VCaP (cell line): ENCODE measurements around the gene PRSS53.

Source experiments
- H3K27ac ChIP-seq: fragments of 450-650 bp; 2 replicates; pipeline ENCODE4 v1.5.1; 2017
- CTCF ChIP-seq: fragments of 450-650 bp; conservative IDR thresholded peaks from 2 replicates; pipeline ENCODE4 v1.5.1; 2017; ENCODE audit warnings: mild to moderate bottlenecking, moderate library complexity

PRSS53 gene

DNA sequence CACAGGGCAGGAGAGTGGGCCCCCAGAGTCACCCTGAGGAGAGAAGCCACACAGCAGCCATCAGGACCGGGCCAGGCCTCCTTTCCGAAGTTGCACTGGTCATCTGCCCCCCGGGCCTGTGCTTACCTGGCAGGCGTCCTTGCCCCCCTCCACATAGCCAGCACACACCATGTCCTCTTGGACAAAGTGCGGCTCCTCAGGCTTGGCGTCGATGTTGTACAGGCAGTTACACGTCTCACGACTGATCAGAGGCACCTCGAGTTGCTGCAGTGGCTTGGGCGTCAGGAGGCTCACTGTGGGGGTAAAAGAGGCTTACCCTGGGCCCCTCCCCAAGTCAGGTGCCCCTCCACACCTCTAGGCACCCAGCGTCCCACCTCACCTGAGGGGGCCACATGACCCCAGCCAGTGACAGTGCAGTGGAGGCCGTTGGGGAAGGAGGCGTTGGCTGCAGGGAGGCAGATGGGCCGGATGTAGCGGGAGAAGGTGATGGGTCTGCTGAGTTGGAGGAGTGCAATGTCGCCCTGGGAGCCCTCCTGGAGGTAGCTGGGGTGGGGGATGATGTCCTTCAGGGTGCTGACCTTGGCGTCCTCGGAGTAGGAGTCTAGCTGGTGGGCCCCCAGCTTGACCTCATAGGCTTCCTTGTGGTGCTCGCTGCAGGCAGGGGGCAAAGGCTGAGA lies 43.7 kb upstream of the PRSS53 start:
- H3K27ac ChIP-seq: no peak overlapping the region
- TF ChIP-seq CTCF: no peak

DNA sequence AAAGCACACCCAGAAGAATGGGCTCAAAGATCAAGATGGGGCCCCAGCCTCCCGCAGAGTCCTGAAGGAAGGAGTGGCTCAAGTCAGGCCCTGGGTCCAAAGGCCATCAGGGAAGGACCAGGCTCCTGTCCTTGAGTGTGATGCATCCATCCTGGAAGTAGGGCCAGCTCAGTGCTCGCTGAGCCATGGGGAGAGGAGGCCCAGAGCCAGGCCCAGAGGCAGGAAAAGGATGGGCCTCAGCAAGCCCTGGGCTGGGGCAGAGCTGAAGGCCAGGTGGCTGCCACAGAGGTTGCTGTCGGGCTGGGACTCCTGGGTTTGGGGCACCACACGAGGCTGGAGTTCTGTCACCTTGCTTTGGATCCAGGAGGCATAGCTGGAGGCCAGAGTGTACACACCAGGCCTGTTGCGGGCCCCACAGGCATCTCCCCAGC lies 43.1 kb upstream of the PRSS53 start:
- no peak for TF ChIP-seq CTCF
- H3K27ac ChIP-seq: peak overlapping the region; percentile 73

DNA sequence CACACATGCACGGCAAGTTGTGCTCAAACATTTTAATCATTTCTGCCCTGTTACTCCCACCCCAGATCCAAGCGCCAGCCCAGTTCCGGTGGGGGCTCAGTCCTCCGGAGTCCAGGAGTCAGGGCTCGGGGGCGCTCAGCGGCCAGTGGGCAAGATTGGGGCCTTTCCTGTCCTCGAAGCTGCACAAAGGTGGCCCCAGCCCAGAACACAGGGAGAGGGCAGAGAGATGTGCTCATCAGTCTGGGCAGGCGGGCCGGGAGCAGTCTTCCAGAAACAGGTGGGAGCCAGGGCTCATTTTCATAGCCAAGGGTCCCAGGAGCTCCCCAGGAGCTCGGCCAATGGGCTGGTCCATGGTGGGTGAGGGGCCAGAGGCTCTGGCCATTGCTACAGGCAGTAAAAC lies 42.7 kb upstream of the PRSS53 start:
- no peak for TF ChIP-seq CTCF
- peak overlapping the region; percentile 73 for H3K27ac ChIP-seq

DNA sequence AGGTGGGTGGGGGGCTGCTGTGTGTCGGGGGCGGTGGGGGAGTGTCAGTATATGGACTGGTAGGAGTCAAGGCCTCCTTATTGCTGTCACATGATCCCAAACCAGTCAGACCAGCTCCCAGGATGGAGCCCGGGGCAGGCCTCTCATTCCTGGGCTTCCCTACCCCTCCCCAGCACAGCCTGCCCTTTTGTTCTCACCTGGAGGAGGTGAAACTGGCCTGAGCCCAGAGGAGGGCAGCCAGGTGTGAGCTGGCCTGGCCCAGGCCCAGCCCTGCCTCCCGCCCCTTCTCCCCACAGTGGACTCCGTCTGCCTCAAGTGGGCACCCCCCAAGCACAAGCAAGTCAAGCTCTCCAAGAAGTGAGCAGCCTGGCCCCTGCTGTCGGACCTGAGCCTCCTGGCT lies 42.2 kb upstream of the PRSS53 start:
- peak overlapping the region; percentile 73 for H3K27ac ChIP-seq
- TF ChIP-seq CTCF: no peak

DNA sequence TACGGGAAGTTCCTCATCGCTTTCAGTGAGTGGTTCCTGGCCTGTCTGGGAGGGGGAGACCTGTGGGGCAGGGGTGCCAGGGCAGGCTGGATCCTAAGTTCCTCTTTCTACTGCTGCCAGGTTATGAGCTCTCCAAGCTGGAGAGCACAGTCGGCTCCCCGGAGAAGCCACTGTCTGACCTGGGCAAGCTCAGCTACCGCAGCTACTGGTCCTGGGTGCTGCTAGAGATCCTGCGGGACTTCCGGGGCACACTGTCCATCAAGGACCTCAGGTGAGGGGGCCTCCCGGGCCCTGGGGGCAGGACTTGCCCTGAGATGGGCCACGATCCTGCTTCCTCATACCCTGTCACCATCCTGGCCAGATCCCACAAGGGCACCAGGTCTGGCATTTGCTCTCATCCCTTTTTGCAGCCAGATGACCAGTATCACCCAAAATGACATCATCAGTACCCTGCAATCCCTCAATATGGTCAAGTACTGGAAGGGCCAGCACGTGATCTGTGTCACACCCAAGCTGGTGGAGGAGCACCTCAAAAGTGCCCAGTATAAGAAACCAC lies 41.7 kb upstream of the PRSS53 start:
- TF ChIP-seq CTCF: no peak
- H3K27ac ChIP-seq: peak overlapping the region; percentile 73

DNA sequence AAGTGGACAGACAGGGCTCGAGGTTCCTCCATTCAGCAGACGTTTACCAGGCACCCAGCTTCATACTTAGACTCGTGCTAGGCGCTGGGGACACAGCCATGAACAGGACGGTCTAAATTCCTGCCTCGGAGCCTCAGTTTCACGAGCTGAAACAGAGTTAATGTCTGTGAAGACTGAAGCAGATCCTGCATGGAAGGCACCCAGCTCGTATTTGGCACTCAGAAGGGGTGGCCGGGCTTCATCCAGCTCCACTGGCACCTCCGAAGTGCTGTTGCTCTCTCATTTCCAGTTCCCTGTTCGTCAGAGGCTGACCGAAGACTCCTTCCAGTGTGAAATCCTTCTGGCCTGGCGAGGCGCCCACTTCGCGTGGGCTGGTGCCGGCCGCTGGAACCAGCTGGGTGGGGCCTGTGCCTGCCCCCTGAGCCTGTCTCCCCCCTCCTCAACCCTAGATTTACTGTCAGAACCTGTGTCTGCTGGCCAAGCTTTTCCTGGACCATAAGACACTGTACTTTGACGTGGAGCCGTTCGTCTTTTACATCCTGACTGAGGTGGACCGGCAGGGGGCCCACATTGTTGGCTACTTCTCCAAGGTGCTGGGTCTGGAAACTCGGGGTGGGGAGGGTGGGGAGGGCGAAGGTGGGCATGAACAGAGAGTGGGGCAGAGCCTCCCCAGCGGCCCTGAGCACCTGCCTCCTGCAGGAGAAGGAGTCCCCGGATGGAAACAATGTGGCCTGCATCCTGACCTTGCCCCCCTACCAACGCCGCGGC lies 41.0 kb upstream of the PRSS53 start:
- peak overlapping the region; percentile 73 for H3K27ac ChIP-seq
- TF ChIP-seq CTCF: no peak

DNA sequence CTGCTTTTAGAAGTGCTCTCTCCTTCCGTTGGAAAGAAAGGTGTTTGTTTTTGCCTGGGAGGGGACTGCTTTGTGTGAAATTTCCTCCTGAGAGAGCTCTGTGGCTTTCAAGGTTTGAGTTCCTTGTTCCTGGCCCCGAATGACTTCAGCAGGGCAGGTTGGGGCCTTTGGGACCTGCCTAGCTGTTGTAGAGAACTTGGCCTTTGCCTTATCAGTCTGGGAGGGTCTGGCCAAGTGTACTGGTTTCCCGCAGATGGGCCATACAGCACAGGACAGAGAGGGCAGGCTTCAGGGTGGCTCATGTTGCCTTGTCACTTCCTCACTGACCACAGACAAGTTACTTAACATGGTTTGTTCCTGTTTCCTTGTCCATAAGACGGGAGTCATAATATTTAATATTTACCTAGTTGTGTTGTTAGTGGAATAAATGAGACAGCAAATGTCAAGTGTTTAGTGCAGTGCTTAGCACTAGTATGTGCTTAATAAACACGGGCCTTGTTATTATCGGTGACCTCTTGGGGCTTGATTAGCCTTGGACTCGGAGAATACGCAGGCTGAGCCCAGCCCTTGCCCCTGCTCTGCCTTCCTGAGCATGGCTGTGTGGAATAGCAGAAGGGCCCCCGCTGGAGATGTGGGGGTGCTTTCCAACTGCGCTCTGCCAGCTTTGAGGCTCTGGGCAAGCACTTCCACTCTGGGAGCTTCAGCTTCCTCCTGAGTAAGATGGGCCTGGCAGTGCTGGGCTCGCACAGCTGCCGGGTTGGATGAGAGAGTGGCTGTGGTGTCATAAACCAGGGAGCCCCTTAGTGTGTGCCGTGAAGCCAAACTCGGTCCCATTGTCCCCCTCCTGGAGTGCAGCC lies 40.2 kb upstream of the PRSS53 start:
- no peak for TF ChIP-seq CTCF
- H3K27ac ChIP-seq: peak overlapping the region; percentile 16; the same call in 1 of the 2 replicates
